ENCODE data around the gene GRAMD4. TPM values are rescaled to one million over a fixed set of nuclear protein-coding genes. Genes with fewer than 3 reads are reported as not detected.

GRAMD4 gene
- total RNA-seq, 2 experiments from 2014 or later, result 20.2 to 23.2 TPM

DNA sequence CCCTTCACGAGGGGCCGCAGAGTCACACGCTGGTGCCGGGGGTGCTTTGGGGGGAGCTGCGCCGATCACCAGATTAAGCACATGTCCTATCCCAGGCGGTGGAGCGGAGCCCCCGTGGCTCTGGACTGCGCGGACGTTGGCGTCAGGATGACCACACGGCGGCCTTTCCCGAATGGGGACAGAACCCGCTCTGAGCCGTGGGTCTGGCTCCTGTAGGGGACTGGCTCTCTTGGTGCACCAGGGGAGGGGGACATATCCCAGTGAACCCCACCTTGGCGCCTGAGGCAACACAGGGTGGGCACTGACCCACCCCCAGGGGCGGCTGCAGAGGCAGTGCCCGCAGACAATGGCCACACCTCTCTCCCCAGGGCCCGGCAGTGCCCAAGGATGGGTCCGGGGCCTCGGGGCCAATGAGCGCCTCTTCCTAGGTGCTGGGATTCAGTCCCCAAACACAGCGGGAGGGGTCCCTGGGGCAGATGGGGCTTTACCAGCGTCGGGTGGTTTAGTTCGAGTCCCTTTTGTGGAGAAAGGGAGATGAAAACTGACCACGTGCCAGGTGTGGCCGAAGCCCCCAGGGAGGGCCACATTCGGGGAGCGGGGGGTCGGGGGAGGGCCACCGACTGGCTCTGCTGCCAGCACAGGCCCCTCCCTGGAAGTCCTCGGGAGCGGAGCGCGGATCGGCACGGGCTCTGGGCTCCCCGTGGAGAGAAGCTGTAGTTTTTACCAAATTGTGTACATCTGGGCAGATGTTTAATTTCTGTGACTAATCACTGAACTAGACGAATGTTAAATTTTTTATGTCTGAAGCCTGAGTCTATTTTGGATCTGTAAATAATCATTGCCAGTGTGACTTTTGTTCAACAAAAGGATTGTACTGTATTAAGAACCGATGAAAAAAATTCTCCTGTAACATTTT, 58.9 kb downstream of the GRAMD4 start:
- DNase-seq (no peak), ATAC-seq (ENCODE audit: low read depth) (no peak)
- POLR2A ChIA-PET, result no interaction called here
- no peak overlapping the region for H3K27ac Mint-ChIP-seq
- peaks cover 3% of the 10 kb centered on the region for H3K36me3 Mint-ChIP-seq
- H3K4me1 Mint-ChIP-seq, result peaks cover 8% of the 10 kb centered on the region
- H3K27me3 Mint-ChIP-seq, result no peaks in the 10 kb centered on the region
- no peaks in the 10 kb centered on the region for H3K9me3 Mint-ChIP-seq
- no peak overlapping the region for H3K4me3 Mint-ChIP-seq

- H3K27ac Mint-ChIP-seq, result no peak overlapping the region
- no peak overlapping the region for H3K4me3 Mint-ChIP-seq
- peaks cover 3% of the 10 kb centered on the region for H3K36me3 Mint-ChIP-seq
- ATAC-seq (ENCODE audit: low read depth) (no peak), DNase-seq (no peak)
- H3K27me3 Mint-ChIP-seq, result no peaks in the 10 kb centered on the region
- H3K4me1 Mint-ChIP-seq, result peaks cover 3% of the 10 kb centered on the region
- POLR2A ChIA-PET, result no interaction called here
- no peaks in the 10 kb centered on the region for H3K9me3 Mint-ChIP-seq
Measured at GRCh38 chr22:46679706-46680269, 59.6 kb downstream of the GRAMD4 start.

GRCh38 chr22:46681010-46681409, 60.8 kb downstream of the GRAMD4 start:
- peak; percentile 49 for DNase-seq
- peak; percentile 46 for ATAC-seq (ENCODE audit: low read depth)
- H3K4me3 Mint-ChIP-seq, result no peak overlapping the region
- H3K36me3 Mint-ChIP-seq, result peaks cover 7% of the 10 kb centered on the region
- POLR2A ChIA-PET, result no interaction called here
- H3K27me3 Mint-ChIP-seq, result no peaks in the 10 kb centered on the region
- peaks cover 6% of the 10 kb centered on the region for H3K4me1 Mint-ChIP-seq
- H3K9me3 Mint-ChIP-seq, result no peaks in the 10 kb centered on the region
- no peak overlapping the region for H3K27ac Mint-ChIP-seq

DNA sequence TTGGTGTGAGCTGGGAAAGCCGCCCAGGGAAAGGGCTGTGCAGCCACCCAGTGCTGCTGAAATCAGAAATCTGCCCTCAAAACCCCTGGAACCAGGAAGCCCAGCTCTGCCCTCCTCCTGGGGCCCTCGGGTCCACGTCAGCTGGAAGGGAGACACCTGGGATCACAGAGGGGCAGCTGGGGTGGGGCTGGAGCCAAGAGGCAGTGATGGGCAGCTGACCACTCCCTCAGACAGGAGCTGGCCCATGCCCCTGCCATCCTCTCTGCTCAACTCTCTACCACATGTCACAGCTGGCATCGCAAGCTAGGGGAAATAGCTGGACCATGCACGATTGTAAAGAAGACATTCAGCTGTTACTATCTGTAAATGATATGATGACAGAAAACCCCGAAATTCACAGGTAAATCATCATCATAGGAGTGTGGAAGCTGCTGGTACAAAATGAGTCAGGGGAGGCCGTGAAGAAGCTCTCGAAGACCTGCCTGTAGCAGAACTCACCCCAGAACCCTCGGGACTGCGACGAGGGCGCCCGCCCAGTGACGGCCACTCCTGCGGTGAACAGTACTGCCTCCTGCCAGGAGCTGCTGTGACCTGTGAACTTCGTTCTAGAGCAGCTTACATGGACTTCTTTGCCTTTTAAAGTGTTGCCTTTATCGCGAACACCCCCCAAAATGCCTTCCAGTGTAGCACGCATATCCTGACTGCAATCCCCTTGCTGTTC, 62.0 kb downstream of the GRAMD4 start:
- DNase-seq (no peak), ATAC-seq (ENCODE audit: low read depth) (no peak)
- Mint-ChIP-seq H3K36me3 (peaks cover 7% of the 10 kb centered on the region), H3K4me1 (peaks cover 9% of the 10 kb centered on the region), H3K27me3 (no peaks in the 10 kb centered on the region), H3K9me3 (no peaks in the 10 kb centered on the region), H3K27ac (no peak overlapping the region), H3K4me3 (no peak overlapping the region)
- POLR2A ChIA-PET, result no interaction called here

- H3K27ac Mint-ChIP-seq, result no peak overlapping the region
- POLR2A ChIA-PET, result no interaction called here
- no peaks in the 10 kb centered on the region for H3K9me3 Mint-ChIP-seq
- H3K27me3 Mint-ChIP-seq, result no peaks in the 10 kb centered on the region
- H3K4me3 Mint-ChIP-seq, result no peak overlapping the region
- H3K36me3 Mint-ChIP-seq, result peaks cover 7% of the 10 kb centered on the region
- peaks cover 9% of the 10 kb centered on the region for H3K4me1 Mint-ChIP-seq
- ATAC-seq (ENCODE audit: low read depth) (no peak), DNase-seq (no peak)
Measured at GRCh38 chr22:46684706-46685105, 64.5 kb downstream of the GRAMD4 start.

- peak overlapping the region; percentile 45 for H3K27ac Mint-ChIP-seq
- no peak overlapping the region for H3K4me3 Mint-ChIP-seq
- no peak for ATAC-seq (ENCODE audit: low read depth)
- no peaks in the 10 kb centered on the region for H3K9me3 Mint-ChIP-seq
- no peaks in the 10 kb centered on the region for H3K27me3 Mint-ChIP-seq
- H3K4me1 Mint-ChIP-seq, result peaks cover 9% of the 10 kb centered on the region
- H3K36me3 Mint-ChIP-seq, result peaks cover 8% of the 10 kb centered on the region
- DNase-seq, result no peak
- POLR2A ChIA-PET, result no interaction called here
Measured at GRCh38 chr22:46686221-46687047, 66.2 kb downstream of the GRAMD4 start.

DNA sequence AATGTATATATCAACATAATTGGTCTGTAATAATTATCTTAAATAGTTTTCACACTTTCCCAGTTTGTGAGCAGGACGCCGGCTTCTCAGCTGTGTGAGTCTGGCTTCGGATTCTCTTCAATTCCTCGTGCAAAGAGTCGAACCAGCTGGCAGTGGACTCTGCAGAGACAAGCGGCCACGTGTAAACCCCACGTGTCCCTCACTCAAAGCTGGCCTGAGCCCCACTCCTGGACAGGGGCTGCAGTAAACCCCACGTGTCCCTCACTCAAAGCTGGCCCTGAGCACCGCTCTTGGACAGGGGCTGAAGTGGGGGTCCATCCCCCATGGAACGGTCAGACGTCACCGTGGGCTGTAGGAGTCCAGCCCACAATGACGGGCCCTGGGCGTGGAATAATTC, 66.9 kb downstream of the GRAMD4 start:
- POLR2A ChIA-PET, result no interaction called here
- Mint-ChIP-seq H3K4me1 (peaks cover 9% of the 10 kb centered on the region), H3K27ac (no peak overlapping the region)

GRCh38 chr22:46687460-46687859, 67.3 kb downstream of the GRAMD4 start:
- Mint-ChIP-seq H3K36me3 (peaks cover 9% of the 10 kb centered on the region), H3K4me3 (no peak overlapping the region), H3K27ac (no peak overlapping the region), H3K9me3 (no peaks in the 10 kb centered on the region), H3K4me1 (peaks cover 9% of the 10 kb centered on the region), H3K27me3 (no peaks in the 10 kb centered on the region)
- no peak for DNase-seq
- POLR2A ChIA-PET, result no interaction called here
- ATAC-seq (ENCODE audit: low read depth), result no peak

More for the DNA sequence above, 66.9 kb downstream of the GRAMD4 start:
- DNase-seq, result no peak
- H3K36me3 Mint-ChIP-seq, result peaks cover 9% of the 10 kb centered on the region
- H3K9me3 Mint-ChIP-seq, result no peaks in the 10 kb centered on the region
- no peak for ATAC-seq (ENCODE audit: low read depth)
- no peaks in the 10 kb centered on the region for H3K27me3 Mint-ChIP-seq
- H3K4me3 Mint-ChIP-seq, result no peak overlapping the region

DNA sequence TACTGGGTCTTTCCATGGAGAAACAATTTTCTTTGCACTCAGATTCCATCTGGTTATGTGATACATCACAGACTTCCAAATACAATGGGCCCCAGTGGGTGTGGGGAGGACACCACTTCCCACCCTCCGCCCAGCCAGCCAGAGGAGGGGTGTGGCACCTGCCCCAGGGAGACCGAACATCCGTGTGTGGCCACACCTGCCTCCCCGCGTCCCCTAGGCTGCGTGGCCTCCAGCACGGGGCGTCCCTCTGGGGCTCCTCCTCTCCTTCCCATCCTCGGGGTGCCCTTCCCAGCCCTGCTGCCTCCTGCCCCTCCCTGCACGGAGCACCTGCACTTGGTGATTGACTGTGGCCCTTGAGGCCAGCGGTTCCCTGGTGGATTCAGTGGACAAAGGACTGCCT, 68.8 kb downstream of the GRAMD4 start:
- Mint-ChIP-seq H3K27me3 (no peaks in the 10 kb centered on the region), H3K36me3 (peaks cover 9% of the 10 kb centered on the region), H3K4me3 (no peak overlapping the region), H3K27ac (no peak overlapping the region), H3K4me1 (peaks cover 9% of the 10 kb centered on the region), H3K9me3 (no peaks in the 10 kb centered on the region)
- DNase-seq, result no peak
- ATAC-seq (ENCODE audit: low read depth), result peak; percentile 17
- POLR2A ChIA-PET, result no interaction called here

DNA sequence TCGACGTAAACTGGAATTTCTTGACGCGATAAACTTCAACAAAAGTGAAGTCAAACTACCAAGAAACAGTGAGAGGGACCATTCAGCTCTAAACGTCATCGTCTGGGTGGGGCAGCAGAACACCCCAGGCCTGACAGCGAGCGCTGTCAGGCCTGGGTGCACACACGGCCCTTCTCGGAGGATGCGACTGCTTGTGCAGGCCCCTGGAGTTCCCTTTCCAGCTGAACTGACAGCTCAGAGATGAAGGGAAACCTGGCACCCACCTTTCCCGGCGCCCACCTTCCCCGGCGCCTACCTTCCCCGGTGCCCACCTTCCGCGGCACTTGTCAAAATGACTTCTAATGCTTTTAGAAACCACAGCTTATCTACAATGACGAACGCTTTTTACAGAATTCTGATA, 70.0 kb downstream of the GRAMD4 start:
- POLR2A ChIA-PET, result interaction anchor here (0.6 kb wide), 1 partner anchor 38 kb away, joined by 3 read pairs; no protein-coding TSS in a partner anchor
- Mint-ChIP-seq H3K4me3 (no peak overlapping the region), H3K27ac (no peak overlapping the region)

DNA sequence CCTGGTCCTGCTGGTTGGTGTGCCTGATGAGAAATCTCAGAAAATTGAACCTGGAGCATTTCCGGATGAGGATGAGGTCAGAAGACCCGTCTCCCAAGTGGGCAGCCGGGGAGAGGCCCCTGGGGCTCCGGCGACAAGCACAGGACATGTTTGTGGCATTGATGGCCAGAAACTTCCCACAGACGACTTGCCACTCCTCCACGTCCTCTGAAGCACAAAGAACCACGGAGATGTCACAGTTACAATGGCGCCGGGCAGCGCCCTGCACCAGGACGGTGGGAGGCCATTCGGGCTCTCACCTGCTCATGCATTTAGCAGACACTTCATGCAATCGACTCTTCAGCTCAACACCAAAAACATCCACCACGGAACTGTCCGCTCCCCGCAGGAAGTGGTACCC, 71.4 kb downstream of the GRAMD4 start:
- Mint-ChIP-seq H3K9me3 (no peaks in the 10 kb centered on the region), H3K27me3 (no peaks in the 10 kb centered on the region), H3K27ac (no peak overlapping the region), H3K4me1 (no peaks in the 10 kb centered on the region), H3K4me3 (no peak overlapping the region), H3K36me3 (peaks cover 9% of the 10 kb centered on the region)
- DNase-seq (no peak), ATAC-seq (ENCODE audit: low read depth) (no peak)
- POLR2A ChIA-PET, result no interaction called here

More for the DNA sequence above, 70.0 kb downstream of the GRAMD4 start:
- DNase-seq (no peak), ATAC-seq (ENCODE audit: low read depth) (no peak)
- Mint-ChIP-seq H3K36me3 (peaks cover 11% of the 10 kb centered on the region), H3K9me3 (no peaks in the 10 kb centered on the region), H3K27me3 (no peaks in the 10 kb centered on the region), H3K4me1 (peaks cover 9% of the 10 kb centered on the region)

GRCh38 chr22:46693634-46694415, 73.6 kb downstream of the GRAMD4 start:
- no peak overlapping the region for H3K27ac Mint-ChIP-seq
- POLR2A ChIA-PET, result no interaction called here
- no peaks in the 10 kb centered on the region for H3K27me3 Mint-ChIP-seq
- H3K4me3 Mint-ChIP-seq, result no peak overlapping the region
- H3K4me1 Mint-ChIP-seq, result no peaks in the 10 kb centered on the region
- ATAC-seq (ENCODE audit: low read depth) (no peak), DNase-seq (no peak)
- peaks cover 9% of the 10 kb centered on the region for H3K36me3 Mint-ChIP-seq
- H3K9me3 Mint-ChIP-seq, result no peaks in the 10 kb centered on the region

Data from activated naive CD8-positive, alpha-beta T cell treated with anti-CD3 and anti-CD28 coated beads, Interleukin-2, amount 10 ng/mL, durations not matched to agents 7 days and 5 days (primary cell).